ENCODE results near the gene PDIA6. TPM values are rescaled to one million over a fixed set of nuclear protein-coding genes. Genes with fewer than 3 reads are reported as not detected.

Gene PDIA6
- total RNA-seq, 1 donor from 2014 or later = 346 TPM

- Mint-ChIP-seq H3K4me1 (ENCODE audit: low read depth, unreplicated experiment) (peaks cover 8% of the 10 kb centered on the region), H3K9me3 (ENCODE audit: unreplicated experiment) (peaks cover 6% of the 10 kb centered on the region), H3K4me3 (ENCODE audit: unreplicated experiment) (no peak overlapping the region), H3K36me3 (ENCODE audit: low read depth, unreplicated experiment) (no peaks in the 10 kb centered on the region), H3K27ac (ENCODE audit: unreplicated experiment) (no peak overlapping the region), H3K27me3 (ENCODE audit: low read depth, unreplicated experiment) (peaks cover 16% of the 10 kb centered on the region)
- Histone ChIP-seq H3K4me3 (ENCODE audit: insufficient read depth, low read depth, low read length) (no peak overlapping the region), H3K9ac (ENCODE audit: low read length) (no peak overlapping the region), H3K9me3 (ENCODE audit: insufficient read depth, low read depth, low read length) (peaks cover 7% of the 10 kb centered on the region), H3K4me1 (ENCODE audit: insufficient read depth, low read length) (peaks cover 4% of the 10 kb centered on the region), H3K27ac (ENCODE audit: low read depth, low read length) (no peak overlapping the region), H2AFZ (ENCODE audit: low read depth, low read length) (no peak overlapping the region), H4K20me1 (ENCODE audit: insufficient read depth, low read length) (no peaks in the 10 kb centered on the region), H3K4me2 (ENCODE audit: low read length) (no peak overlapping the region), H3K79me2 (ENCODE audit: insufficient read depth, low read length) (no peaks in the 10 kb centered on the region), H3K27me3 (ENCODE audit: insufficient read depth, low read length) (no peaks in the 10 kb centered on the region), H3K36me3 (ENCODE audit: insufficient read depth, low read length) (no peaks in the 10 kb centered on the region)
- DNase-seq (ENCODE audit: low read depth) (no peak), FAIRE-seq (no peak)
- TF ChIP-seq EZH2 (IDR thresholded peaks at IDR 0.05; ENCODE audit: insufficient read depth, low read length) (no peak), CTCF (IDR thresholded peaks at IDR 0.05; ENCODE audit: insufficient read depth, low read depth, low read length) (no peak)
Measured at GRCh38 chr2:10846110-10846861, 33.7 kb upstream of the PDIA6 start.

- H3K4me3 Mint-ChIP-seq (ENCODE audit: unreplicated experiment) = no peak overlapping the region
- H4K20me1 ChIP-seq (ENCODE audit: insufficient read depth, low read length) = no peaks in the 10 kb centered on the region
- H3K27ac ChIP-seq (ENCODE audit: low read depth, low read length) = no peak overlapping the region
- H3K79me2 ChIP-seq (ENCODE audit: insufficient read depth, low read length) = no peaks in the 10 kb centered on the region
- no peak for FAIRE-seq
- no peak overlapping the region for H2AFZ ChIP-seq (ENCODE audit: low read depth, low read length)
- no peaks in the 10 kb centered on the region for H3K27me3 ChIP-seq (ENCODE audit: insufficient read depth, low read length)
- H3K4me3 ChIP-seq (ENCODE audit: insufficient read depth, low read depth, low read length) = no peak overlapping the region
- H3K4me1 Mint-ChIP-seq (ENCODE audit: low read depth, unreplicated experiment) = peaks cover 8% of the 10 kb centered on the region
- H3K36me3 Mint-ChIP-seq (ENCODE audit: low read depth, unreplicated experiment) = no peaks in the 10 kb centered on the region
- H3K27me3 Mint-ChIP-seq (ENCODE audit: low read depth, unreplicated experiment) = peaks cover 18% of the 10 kb centered on the region
- no peak overlapping the region for H3K27ac Mint-ChIP-seq (ENCODE audit: unreplicated experiment)
- H3K4me2 ChIP-seq (ENCODE audit: low read length) = no peak overlapping the region
- peaks cover 13% of the 10 kb centered on the region for H3K9me3 ChIP-seq (ENCODE audit: insufficient read depth, low read depth, low read length)
- TF ChIP-seq EZH2 (IDR thresholded peaks at IDR 0.05; ENCODE audit: insufficient read depth, low read length) = no peak
- TF ChIP-seq CTCF (IDR thresholded peaks at IDR 0.05; ENCODE audit: insufficient read depth, low read depth, low read length) = no peak
- H3K36me3 ChIP-seq (ENCODE audit: insufficient read depth, low read length) = no peaks in the 10 kb centered on the region
- H3K9ac ChIP-seq (ENCODE audit: low read length) = no peak overlapping the region
- DNase-seq (ENCODE audit: low read depth) = no peak
- H3K9me3 Mint-ChIP-seq (ENCODE audit: unreplicated experiment) = peaks cover 11% of the 10 kb centered on the region
- peaks cover 4% of the 10 kb centered on the region for H3K4me1 ChIP-seq (ENCODE audit: insufficient read depth, low read length)
Measured at GRCh38 chr2:10845640-10846039, 33.1 kb upstream of the PDIA6 start.

GRCh38 chr2:10844097-10844496 lies 31.5 kb upstream of the PDIA6 start:
- H3K36me3 ChIP-seq (ENCODE audit: insufficient read depth, low read length) = no peaks in the 10 kb centered on the region
- no peaks in the 10 kb centered on the region for H3K36me3 Mint-ChIP-seq (ENCODE audit: low read depth, unreplicated experiment)
- no peak overlapping the region for H2AFZ ChIP-seq (ENCODE audit: low read depth, low read length)
- H3K27me3 ChIP-seq (ENCODE audit: insufficient read depth, low read length) = peaks cover 2% of the 10 kb centered on the region
- peaks cover 8% of the 10 kb centered on the region for H3K4me1 Mint-ChIP-seq (ENCODE audit: low read depth, unreplicated experiment)
- H3K27me3 Mint-ChIP-seq (ENCODE audit: low read depth, unreplicated experiment) = peaks cover 20% of the 10 kb centered on the region
- no peaks in the 10 kb centered on the region for H3K79me2 ChIP-seq (ENCODE audit: insufficient read depth, low read length)
- peaks cover 15% of the 10 kb centered on the region for H3K9me3 ChIP-seq (ENCODE audit: insufficient read depth, low read depth, low read length)
- no peak for TF ChIP-seq CTCF (IDR thresholded peaks at IDR 0.05; ENCODE audit: insufficient read depth, low read depth, low read length)
- peak; percentile 85 for DNase-seq (ENCODE audit: low read depth)
- peak overlapping the region; percentile 62 for H3K4me2 ChIP-seq (ENCODE audit: low read length)
- H4K20me1 ChIP-seq (ENCODE audit: insufficient read depth, low read length) = no peaks in the 10 kb centered on the region
- H3K9me3 Mint-ChIP-seq (ENCODE audit: unreplicated experiment) = peaks cover 18% of the 10 kb centered on the region
- H3K27ac Mint-ChIP-seq (ENCODE audit: unreplicated experiment) = no peak overlapping the region
- H3K4me3 Mint-ChIP-seq (ENCODE audit: unreplicated experiment) = no peak overlapping the region
- no peak overlapping the region for H3K9ac ChIP-seq (ENCODE audit: low read length)
- peaks cover 4% of the 10 kb centered on the region for H3K4me1 ChIP-seq (ENCODE audit: insufficient read depth, low read length)
- no peak overlapping the region for H3K27ac ChIP-seq (ENCODE audit: low read depth, low read length)
- FAIRE-seq = no peak
- H3K4me3 ChIP-seq (ENCODE audit: insufficient read depth, low read depth, low read length) = no peak overlapping the region

Data from astrocyte (in vitro differentiated cells and primary cell).